Neuron (in vitro differentiated cells): Measurements from ENCODE around the gene ATXN1.
"Not testable (repeated sequence)": the region's sequence is repeated elsewhere in the genome, so short reads cannot be mapped to it uniquely, and the experiment has no call there.

Experiments
- H2AFZ ChIP-seq: one replicate; pipeline ENCODE4 v1.6.1; 2013; ENCODE audit warnings: low read depth, mild to moderate bottlenecking, inconsistent platforms, low read length, moderate library complexity
- H3K27me3 ChIP-seq: one replicate; pipeline ENCODE4 v1.6.1; 2013; ENCODE audit warnings: low read length; ENCODE audit not compliant: insufficient read depth
- H3K36me3 ChIP-seq: one replicate; pipeline ENCODE4 v1.6.1; 2013; ENCODE audit warnings: low read length; ENCODE audit not compliant: insufficient read depth
- H3K4me1 ChIP-seq: one replicate; pipeline ENCODE4 v1.6.1; 2013; ENCODE audit warnings: low read length; ENCODE audit not compliant: insufficient read depth
- H3K4me3 ChIP-seq: 2 replicates; pipeline ENCODE4 v1.5.1; 2013; ENCODE audit warnings: mild to moderate bottlenecking, low read length, moderate library complexity
- H3K9me3 ChIP-seq: one replicate; pipeline ENCODE4 v1.6.1; 2013; ENCODE audit warnings: low read length

The ATXN1 gene

DNA sequence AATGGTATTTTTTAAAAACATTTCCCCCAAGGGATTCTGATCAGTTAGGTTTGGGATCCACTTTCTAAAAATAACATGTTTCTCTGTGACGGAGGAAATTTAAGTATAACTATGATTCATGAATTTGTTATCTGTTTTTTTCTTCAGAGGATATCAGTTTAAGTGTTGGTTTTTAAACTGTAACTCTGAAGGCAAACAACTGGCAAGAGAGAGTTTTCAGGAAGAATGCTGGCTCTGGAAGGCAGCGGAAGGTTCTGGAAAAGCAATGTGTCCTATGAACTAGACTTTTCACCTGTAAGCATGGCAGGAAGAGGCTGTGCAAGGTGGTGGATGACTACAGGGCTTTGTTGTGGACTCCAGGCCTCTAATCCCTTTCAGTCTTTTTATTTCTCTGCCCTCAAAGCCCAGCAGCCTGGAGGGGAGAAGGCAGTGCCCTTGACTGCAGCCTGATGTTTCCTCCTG is 369.8 kb downstream of the ATXN1 start:
- no peaks in the 10 kb centered on the region for H3K9me3 ChIP-seq
- H3K27me3 ChIP-seq = no peaks in the 10 kb centered on the region
- no peak overlapping the region for H3K4me3 ChIP-seq
- H2AFZ ChIP-seq = no peak overlapping the region
- H3K36me3 ChIP-seq = no peaks in the 10 kb centered on the region
- H3K4me1 ChIP-seq = peaks cover 5% of the 10 kb centered on the region

GRCh38 chr6:16390909-16391450 is 370.3 kb downstream of the ATXN1 start:
- H3K27me3 ChIP-seq, H3K4me3 ChIP-seq, H3K4me1 ChIP-seq, H3K9me3 ChIP-seq, H2AFZ ChIP-seq, H3K36me3 ChIP-seq: not testable (repeated sequence)

GRCh38 chr6:16389642-16390041 is 371.6 kb downstream of the ATXN1 start:
- H3K9me3 ChIP-seq = no peaks in the 10 kb centered on the region
- no peaks in the 10 kb centered on the region for H3K27me3 ChIP-seq
- H3K4me3 ChIP-seq = no peak overlapping the region
- H3K4me1 ChIP-seq = peaks cover 5% of the 10 kb centered on the region
- no peak overlapping the region for H2AFZ ChIP-seq
- no peaks in the 10 kb centered on the region for H3K36me3 ChIP-seq

GRCh38 chr6:16388488-16388887 is 372.8 kb downstream of the ATXN1 start:
- peaks cover 5% of the 10 kb centered on the region for H3K4me1 ChIP-seq
- H3K27me3 ChIP-seq = no peaks in the 10 kb centered on the region
- no peak overlapping the region for H2AFZ ChIP-seq
- H3K36me3 ChIP-seq = no peaks in the 10 kb centered on the region
- H3K4me3 ChIP-seq = no peak overlapping the region
- H3K9me3 ChIP-seq = no peaks in the 10 kb centered on the region

- Histone ChIP-seq H3K36me3 (no peaks in the 10 kb centered on the region), H3K4me1 (peaks cover 5% of the 10 kb centered on the region), H3K4me3 (no peak overlapping the region), H3K9me3 (no peaks in the 10 kb centered on the region), H2AFZ (no peak overlapping the region), H3K27me3 (no peaks in the 10 kb centered on the region)
These were observed 375.2 kb downstream of the ATXN1 start for GRCh38 chr6:16386057-16386456.

DNA sequence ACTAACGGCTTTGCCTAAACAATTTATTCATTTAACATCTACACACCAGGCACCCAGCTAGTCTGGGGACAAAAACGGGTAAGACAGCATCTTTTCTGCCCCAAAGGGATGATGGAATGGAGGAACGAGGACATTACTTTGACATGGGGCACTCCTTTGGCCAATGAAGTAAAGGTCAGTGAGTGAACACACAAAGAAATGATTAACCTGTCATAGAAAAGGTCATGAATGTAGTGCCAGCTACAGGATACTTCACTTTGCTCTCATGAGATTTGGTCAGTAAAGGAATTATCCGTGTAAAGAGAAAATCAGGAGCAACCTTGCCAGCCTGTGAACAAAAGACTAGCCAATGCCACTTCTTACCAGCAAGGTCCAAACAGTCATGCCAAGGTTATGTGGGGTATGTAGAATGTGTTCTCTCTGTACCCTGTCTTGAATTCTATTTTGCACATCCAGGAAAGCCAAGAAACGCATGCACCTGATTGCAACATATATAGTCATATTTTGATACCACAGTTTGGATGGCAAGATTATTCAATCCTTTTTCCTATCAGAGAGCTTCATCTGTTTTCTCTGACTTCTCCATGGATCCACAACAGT is 377.6 kb downstream of the ATXN1 start:
- Histone ChIP-seq H2AFZ (no peak overlapping the region), H3K9me3 (no peaks in the 10 kb centered on the region), H3K4me3 (no peak overlapping the region), H3K36me3 (no peaks in the 10 kb centered on the region), H3K4me1 (peaks cover 9% of the 10 kb centered on the region), H3K27me3 (no peaks in the 10 kb centered on the region)

DNA sequence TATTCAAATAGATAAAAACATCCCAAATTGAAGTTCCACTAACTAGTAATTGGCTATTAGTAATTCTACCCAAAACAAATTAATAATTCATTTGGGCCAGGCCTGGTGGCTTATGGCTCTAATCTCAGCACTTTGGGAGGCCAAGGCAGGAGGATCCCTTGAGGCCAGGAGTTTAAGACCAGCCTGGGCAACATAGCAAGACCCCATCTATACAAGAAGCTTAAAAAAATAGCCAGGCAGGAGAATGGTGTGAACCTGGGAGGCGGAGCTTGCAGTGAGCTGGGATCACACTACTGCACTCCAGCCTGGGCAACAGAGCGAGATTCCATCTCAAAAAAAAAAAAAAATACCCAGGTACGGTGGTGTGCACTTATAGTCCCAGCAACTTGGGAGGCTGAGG is 379.3 kb downstream of the ATXN1 start:
- not testable (repeated sequence) for H3K27me3 ChIP-seq, H3K4me1 ChIP-seq, H3K9me3 ChIP-seq, H3K4me3 ChIP-seq, H3K36me3 ChIP-seq, H2AFZ ChIP-seq

DNA sequence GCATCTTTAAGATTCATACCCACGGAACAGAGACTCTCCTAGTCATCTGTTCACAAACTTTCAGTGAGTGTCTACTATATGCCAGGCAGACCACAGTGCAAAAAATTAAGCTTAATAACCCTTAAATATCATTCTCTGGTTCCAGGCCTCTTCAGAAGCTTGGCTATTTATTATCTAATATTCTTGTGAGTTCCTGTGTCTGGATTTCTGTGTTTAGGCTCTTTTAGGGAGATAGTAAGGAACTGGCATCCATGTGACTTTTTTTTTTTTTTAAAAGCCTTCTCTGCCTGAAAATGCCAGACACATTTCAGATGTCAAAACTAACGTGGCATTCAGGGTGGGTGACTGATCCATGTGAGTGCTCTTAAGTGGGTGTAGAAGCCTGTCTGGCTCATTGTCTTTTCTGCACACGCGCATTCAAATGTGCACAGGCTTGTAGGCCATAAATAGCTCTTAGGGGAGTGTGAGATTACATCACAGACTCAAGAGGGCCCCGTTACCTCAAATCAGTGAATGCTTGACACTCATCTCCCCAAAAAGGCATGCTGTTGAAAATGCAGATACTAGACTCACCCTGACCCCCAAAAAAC is 380.9 kb downstream of the ATXN1 start:
- Histone ChIP-seq H3K4me1 (peaks cover 9% of the 10 kb centered on the region), H2AFZ (no peak overlapping the region), H3K9me3 (no peaks in the 10 kb centered on the region), H3K27me3 (no peaks in the 10 kb centered on the region), H3K36me3 (no peaks in the 10 kb centered on the region), H3K4me3 (no peak overlapping the region)

DNA sequence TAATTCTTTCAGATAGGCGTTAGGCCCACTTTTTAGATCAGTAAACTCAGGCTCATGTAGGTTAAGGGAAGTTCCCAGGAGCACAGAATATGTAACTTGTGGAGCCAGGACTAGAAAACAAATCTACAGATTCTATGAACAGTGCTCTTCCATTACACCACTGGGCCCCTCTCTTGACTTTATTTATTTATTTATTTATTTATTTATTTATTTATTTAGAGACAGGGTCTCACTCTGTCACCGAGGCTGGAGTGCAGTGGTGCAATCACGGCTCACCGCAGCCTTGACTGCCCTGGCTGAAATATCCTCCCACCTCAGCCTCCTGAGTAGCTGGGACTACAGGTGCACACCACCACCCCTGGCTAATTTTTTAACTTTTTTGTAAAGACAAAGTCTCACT is 382.9 kb downstream of the ATXN1 start:
- H3K4me3 ChIP-seq, H3K9me3 ChIP-seq: not testable (repeated sequence)

GRCh38 chr6:16377470-16377869 is 383.8 kb downstream of the ATXN1 start:
- no peak overlapping the region for H3K4me3 ChIP-seq
- no peaks in the 10 kb centered on the region for H3K36me3 ChIP-seq
- no peak overlapping the region for H2AFZ ChIP-seq
- no peaks in the 10 kb centered on the region for H3K27me3 ChIP-seq
- H3K4me1 ChIP-seq = peaks cover 19% of the 10 kb centered on the region
- H3K9me3 ChIP-seq = no peaks in the 10 kb centered on the region

More for the DNA sequence above, 382.9 kb downstream of the ATXN1 start:
- H3K4me1 ChIP-seq = peaks cover 19% of the 10 kb centered on the region
- H3K36me3 ChIP-seq, H3K27me3 ChIP-seq, H2AFZ ChIP-seq: not testable (repeated sequence)

- Histone ChIP-seq H3K4me1 (peaks cover 19% of the 10 kb centered on the region), H3K4me3 (no peak overlapping the region), H3K36me3 (no peaks in the 10 kb centered on the region), H3K9me3 (no peaks in the 10 kb centered on the region), H2AFZ (no peak overlapping the region), H3K27me3 (no peaks in the 10 kb centered on the region)
These were observed 385.4 kb downstream of the ATXN1 start for GRCh38 chr6:16375843-16376242.

DNA sequence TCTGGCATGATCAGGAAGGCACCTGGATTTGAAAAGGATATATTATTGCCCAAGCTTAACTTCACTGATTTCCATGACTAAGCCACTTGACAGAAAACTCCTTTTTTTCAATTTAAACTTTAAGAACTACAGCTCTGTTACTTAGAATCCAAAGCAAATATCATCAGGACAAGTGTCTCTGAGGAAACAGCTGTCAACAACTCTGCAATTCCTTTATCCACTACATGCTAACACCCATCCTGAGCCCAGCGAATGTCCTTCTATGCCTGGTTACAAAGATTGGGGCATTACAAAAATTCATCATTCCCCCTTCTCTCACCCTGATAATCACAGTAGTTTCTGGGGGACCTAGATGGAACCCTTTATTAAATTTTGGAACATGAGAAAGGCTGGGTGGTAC is 386.1 kb downstream of the ATXN1 start:
- Histone ChIP-seq H3K27me3 (no peaks in the 10 kb centered on the region), H3K4me3 (no peak overlapping the region), H3K4me1 (peaks cover 15% of the 10 kb centered on the region), H2AFZ (peak overlapping the region; percentile 24), H3K36me3 (no peaks in the 10 kb centered on the region), H3K9me3 (no peaks in the 10 kb centered on the region)

- H2AFZ ChIP-seq = peak overlapping the region; percentile 24
- peaks cover 17% of the 10 kb centered on the region for H3K4me1 ChIP-seq
- H3K4me3 ChIP-seq = peak overlapping the region; percentile 12
- H3K9me3 ChIP-seq = no peaks in the 10 kb centered on the region
- H3K36me3 ChIP-seq = no peaks in the 10 kb centered on the region
- no peaks in the 10 kb centered on the region for H3K27me3 ChIP-seq
These were observed 386.6 kb downstream of the ATXN1 start for GRCh38 chr6:16374461-16375200.
